ENCODE measurements around the gene ACBD4. TPM values are rescaled to one million over a fixed set of nuclear protein-coding genes. Genes with fewer than 3 reads are reported as not detected.

ACBD4 gene
- total and polyA plus RNA-seq, 10 of the 15 experiments (the other 5 are each of a cell fraction or from before 2014, with no cell fraction given), result 0.20 to 13.8 (median 6.9) TPM

DNA sequence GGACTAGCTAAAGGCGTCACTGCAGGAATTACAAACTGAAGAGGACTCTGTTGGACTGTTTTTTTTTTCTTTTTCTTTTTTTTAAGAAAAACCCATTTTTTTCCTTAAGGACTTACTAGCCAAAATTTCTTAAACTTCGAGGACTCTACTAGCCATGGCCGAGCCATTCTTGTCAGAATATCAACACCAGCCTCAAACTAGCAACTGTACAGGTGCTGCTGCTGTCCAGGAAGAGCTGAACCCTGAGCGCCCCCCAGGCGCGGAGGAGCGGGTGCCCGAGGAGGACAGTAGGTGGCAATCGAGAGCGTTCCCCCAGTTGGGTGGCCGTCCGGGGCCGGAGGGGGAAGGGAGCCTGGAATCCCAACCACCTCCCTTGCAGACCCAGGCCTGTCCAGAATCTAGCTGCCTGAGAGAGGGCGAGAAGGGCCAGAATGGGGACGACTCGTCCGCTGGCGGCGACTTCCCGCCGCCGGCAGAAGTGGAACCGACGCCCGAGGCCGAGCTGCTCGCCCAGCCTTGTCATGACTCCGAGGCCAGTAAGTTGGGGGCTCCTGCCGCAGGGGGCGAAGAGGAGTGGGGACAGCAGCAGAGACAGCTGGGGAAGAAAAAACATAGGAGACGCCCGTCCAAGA, 13.7 kb downstream of the ACBD4 start (continued):
- TF ChIP-seq, protein P1, sequence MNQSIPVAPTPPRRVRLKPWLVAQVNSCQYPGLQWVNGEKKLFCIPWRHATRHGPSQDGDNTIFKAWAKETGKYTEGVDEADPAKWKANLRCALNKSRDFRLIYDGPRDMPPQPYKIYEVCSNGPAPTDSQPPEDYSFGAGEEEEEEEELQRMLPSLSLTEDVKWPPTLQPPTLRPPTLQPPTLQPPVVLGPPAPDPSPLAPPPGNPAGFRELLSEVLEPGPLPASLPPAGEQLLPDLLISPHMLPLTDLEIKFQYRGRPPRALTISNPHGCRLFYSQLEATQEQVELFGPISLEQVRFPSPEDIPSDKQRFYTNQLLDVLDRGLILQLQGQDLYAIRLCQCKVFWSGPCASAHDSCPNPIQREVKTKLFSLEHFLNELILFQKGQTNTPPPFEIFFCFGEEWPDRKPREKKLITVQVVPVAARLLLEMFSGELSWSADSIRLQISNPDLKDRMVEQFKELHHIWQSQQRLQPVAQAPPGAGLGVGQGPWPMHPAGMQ (IDR thresholded peaks at IDR 0.05; ENCODE audit: borderline replicate concordance), result no peak
- no peak for TF ChIP-seq NFYA (IDR thresholded peaks at IDR 0.05; ENCODE audit: borderline replicate concordance, low read depth, low read length)
- TF ChIP-seq, protein P2, sequence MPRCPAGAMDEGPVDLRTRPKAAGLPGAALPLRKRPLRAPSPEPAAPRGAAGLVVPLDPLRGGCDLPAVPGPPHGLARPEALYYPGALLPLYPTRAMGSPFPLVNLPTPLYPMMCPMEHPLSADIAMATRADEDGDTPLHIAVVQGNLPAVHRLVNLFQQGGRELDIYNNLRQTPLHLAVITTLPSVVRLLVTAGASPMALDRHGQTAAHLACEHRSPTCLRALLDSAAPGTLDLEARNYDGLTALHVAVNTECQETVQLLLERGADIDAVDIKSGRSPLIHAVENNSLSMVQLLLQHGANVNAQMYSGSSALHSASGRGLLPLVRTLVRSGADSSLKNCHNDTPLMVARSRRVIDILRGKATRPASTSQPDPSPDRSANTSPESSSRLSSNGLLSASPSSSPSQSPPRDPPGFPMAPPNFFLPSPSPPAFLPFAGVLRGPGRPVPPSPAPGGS (IDR thresholded peaks at IDR 0.05; ENCODE audit: borderline replicate concordance, insufficient read depth, low read depth, low read length, poor library complexity, severe bottlenecking), result no peak
- TF ChIP-seq STAT3 (IDR thresholded peaks at IDR 0.05; ENCODE audit: low read depth, low read length), result no peak
- TF ChIP-seq, protein P3, sequence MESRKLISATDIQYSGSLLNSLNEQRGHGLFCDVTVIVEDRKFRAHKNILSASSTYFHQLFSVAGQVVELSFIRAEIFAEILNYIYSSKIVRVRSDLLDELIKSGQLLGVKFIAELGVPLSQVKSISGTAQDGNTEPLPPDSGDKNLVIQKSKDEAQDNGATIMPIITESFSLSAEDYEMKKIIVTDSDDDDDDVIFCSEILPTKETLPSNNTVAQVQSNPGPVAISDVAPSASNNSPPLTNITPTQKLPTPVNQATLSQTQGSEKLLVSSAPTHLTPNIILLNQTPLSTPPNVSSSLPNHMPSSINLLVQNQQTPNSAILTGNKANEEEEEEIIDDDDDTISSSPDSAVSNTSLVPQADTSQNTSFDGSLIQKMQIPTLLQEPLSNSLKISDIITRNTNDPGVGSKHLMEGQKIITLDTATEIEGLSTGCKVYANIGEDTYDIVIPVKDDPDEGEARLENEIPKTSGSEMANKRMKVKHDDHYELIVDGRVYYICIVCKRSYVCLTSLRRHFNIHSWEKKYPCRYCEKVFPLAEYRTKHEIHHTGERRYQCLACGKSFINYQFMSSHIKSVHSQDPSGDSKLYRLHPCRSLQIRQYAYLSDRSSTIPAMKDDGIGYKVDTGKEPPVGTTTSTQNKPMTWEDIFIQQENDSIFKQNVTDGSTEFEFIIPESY (IDR thresholded peaks at IDR 0.05), result no peak
- TF ChIP-seq, protein P4, sequence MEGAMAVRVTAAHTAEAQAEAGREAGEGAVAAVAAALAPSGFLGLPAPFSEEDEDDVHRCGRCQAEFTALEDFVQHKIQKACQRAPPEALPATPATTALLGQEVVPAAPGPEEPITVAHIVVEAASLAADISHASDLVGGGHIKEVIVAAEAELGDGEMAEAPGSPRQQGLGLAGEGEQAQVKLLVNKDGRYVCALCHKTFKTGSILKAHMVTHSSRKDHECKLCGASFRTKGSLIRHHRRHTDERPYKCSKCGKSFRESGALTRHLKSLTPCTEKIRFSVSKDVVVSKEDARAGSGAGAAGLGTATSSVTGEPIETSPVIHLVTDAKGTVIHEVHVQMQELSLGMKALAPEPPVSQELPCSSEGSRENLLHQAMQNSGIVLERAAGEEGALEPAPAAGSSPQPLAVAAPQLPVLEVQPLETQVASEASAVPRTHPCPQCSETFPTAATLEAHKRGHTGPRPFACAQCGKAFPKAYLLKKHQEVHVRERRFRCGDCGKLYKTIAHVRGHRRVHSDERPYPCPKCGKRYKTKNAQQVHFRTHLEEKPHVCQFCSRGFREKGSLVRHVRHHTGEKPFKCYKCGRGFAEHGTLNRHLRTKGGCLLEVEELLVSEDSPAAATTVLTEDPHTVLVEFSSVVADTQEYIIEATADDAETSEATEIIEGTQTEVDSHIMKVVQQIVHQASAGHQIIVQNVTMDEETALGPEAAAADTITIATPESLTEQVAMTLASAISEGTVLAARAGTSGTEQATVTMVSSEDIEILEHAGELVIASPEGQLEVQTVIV (IDR thresholded peaks at IDR 0.05; ENCODE audit: borderline replicate concordance, partially characterized antibody), result no peak
- TF ChIP-seq CBX5 (IDR thresholded peaks at IDR 0.05; ENCODE audit: low read depth), result no peak
- no peak for TF ChIP-seq ZBED1 (IDR thresholded peaks at IDR 0.05; ENCODE audit: borderline replicate concordance)
- TF ChIP-seq NBN (IDR thresholded peaks at IDR 0.05), result no peak
- TF ChIP-seq RCOR1 (conservative IDR thresholded peaks at IDR 0.05; ENCODE audit: low read depth, low read length), result no peak
- peak; percentile 56; the same call in 1 of the 2 replicates for TF ChIP-seq CHD2 (IDR thresholded peaks at IDR 0.05; ENCODE audit: borderline replicate concordance, low read depth, low read length)
- TF ChIP-seq YBX1 (IDR thresholded peaks at IDR 0.05), result no peak
- peak; percentile 18 for TF ChIP-seq SP1 (IDR thresholded peaks at IDR 0.05; ENCODE audit: low read depth, low read length)
- TF ChIP-seq, protein P5, sequence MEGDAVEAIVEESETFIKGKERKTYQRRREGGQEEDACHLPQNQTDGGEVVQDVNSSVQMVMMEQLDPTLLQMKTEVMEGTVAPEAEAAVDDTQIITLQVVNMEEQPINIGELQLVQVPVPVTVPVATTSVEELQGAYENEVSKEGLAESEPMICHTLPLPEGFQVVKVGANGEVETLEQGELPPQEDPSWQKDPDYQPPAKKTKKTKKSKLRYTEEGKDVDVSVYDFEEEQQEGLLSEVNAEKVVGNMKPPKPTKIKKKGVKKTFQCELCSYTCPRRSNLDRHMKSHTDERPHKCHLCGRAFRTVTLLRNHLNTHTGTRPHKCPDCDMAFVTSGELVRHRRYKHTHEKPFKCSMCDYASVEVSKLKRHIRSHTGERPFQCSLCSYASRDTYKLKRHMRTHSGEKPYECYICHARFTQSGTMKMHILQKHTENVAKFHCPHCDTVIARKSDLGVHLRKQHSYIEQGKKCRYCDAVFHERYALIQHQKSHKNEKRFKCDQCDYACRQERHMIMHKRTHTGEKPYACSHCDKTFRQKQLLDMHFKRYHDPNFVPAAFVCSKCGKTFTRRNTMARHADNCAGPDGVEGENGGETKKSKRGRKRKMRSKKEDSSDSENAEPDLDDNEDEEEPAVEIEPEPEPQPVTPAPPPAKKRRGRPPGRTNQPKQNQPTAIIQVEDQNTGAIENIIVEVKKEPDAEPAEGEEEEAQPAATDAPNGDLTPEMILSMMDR (IDR thresholded peaks at IDR 0.05 in 2 of 3, conservative IDR thresholded peaks at IDR 0.05 in 1 of 3; ENCODE audit: control insufficient read depth in 2 of 3, extremely low read depth in 1 of 3, insufficient read depth in 1 of 3, low read depth in 3 of 3, low read length in 3 of 3), result peak; percentile 87 to 94 (median 89)
- no peak for TF ChIP-seq RFX5 (IDR thresholded peaks at IDR 0.05; ENCODE audit: low read depth, low read length)
- TF ChIP-seq MXI1 (IDR thresholded peaks at IDR 0.05; ENCODE audit: low read depth, low read length), result no peak
- no peak for TF ChIP-seq PAX8 (IDR thresholded peaks at IDR 0.05)
- no peak for TF ChIP-seq MYC (IDR thresholded peaks at IDR 0.05; ENCODE audit: insufficient read depth, insufficient read length, insufficient replicate concordance, low read length, severe bottlenecking)
- no peak for TF ChIP-seq ZNF622 (IDR thresholded peaks at IDR 0.05)
- TF ChIP-seq RBBP5 (conservative IDR thresholded peaks at IDR 0.05), result no peak
- no peak for TF ChIP-seq MTA2 (IDR thresholded peaks at IDR 0.05; ENCODE audit: low read depth)
- TF ChIP-seq CHD1 (IDR thresholded peaks at IDR 0.05; ENCODE audit: low read depth, low read length), result no peak; the same call in none of the 2 replicates
- TF ChIP-seq LARP7 (IDR thresholded peaks at IDR 0.05), result peak; percentile 76

Measured in GM12878 (cell line).